HUES48 (cell line): ENCODE measurements around the gene ALPI.

ENCODE experiments used
- H3K27ac ChIP-seq: one replicate; pipeline ENCODE4 v1.7.0; 2013; ENCODE audit warnings: low read depth, low read length, inconsistent platforms
- H3K27me3 ChIP-seq: 2 replicates; pipeline ENCODE4 v1.6.1; 2013; ENCODE audit warnings: mild to moderate bottlenecking, low read length; ENCODE audit not compliant: control insufficient read depth, insufficient read depth
- H3K36me3 ChIP-seq: 2 replicates; pipeline ENCODE4 v1.6.1; 2013; ENCODE audit warnings: low read length; ENCODE audit not compliant: control insufficient read depth, insufficient read depth
- H3K4me1 ChIP-seq: 2 replicates; pipeline ENCODE4 v1.6.1; 2013; ENCODE audit warnings: mild to moderate bottlenecking, low read length; ENCODE audit not compliant: control insufficient read depth, insufficient read depth
- H3K4me3 ChIP-seq: 2 replicates; pipeline ENCODE4 v1.5.1; 2013; ENCODE audit warnings: mild to moderate bottlenecking, low read depth, low read length
- H3K9ac ChIP-seq: 2 replicates; pipeline ENCODE4 v1.6.1; 2013; ENCODE audit warnings: mild to moderate bottlenecking, low read depth, low read length, moderate library complexity
- H3K9me3 ChIP-seq: 2 replicates; pipeline ENCODE4 v1.6.1; 2013; ENCODE audit warnings: low read length; ENCODE audit not compliant: control insufficient read depth, insufficient read depth

The ALPI gene

GRCh38 chr2:232456296-232457120, 555 bp downstream of the ALPI start:
- no peaks in the 10 kb centered on the region for H3K9me3 ChIP-seq
- H3K36me3 ChIP-seq: no peaks in the 10 kb centered on the region
- no peak overlapping the region for H3K4me3 ChIP-seq
- H3K4me1 ChIP-seq: no peaks in the 10 kb centered on the region
- H3K27ac ChIP-seq: no peak overlapping the region
- H3K9ac ChIP-seq: no peak overlapping the region
- H3K27me3 ChIP-seq: no peaks in the 10 kb centered on the region

GRCh38 chr2:232457121-232458011, 1.4 kb downstream of the ALPI start:
- Histone ChIP-seq H3K4me3 (no peak overlapping the region), H3K36me3 (no peaks in the 10 kb centered on the region), H3K4me1 (no peaks in the 10 kb centered on the region), H3K9ac (no peak overlapping the region), H3K27me3 (no peaks in the 10 kb centered on the region), H3K9me3 (no peaks in the 10 kb centered on the region), H3K27ac (no peak overlapping the region)

- Histone ChIP-seq H3K4me3 (no peak overlapping the region), H3K4me1 (no peaks in the 10 kb centered on the region), H3K36me3 (no peaks in the 10 kb centered on the region)
These were observed 2.2 kb downstream of the ALPI start for GRCh38 chr2:232458051-232458660.

GRCh38 chr2:232458661-232459418, 2.9 kb downstream of the ALPI start:
- no peak overlapping the region for H3K9ac ChIP-seq
- no peaks in the 10 kb centered on the region for H3K9me3 ChIP-seq
- H3K4me3 ChIP-seq: no peak overlapping the region
- H3K27ac ChIP-seq: no peak overlapping the region
- no peaks in the 10 kb centered on the region for H3K36me3 ChIP-seq
- no peaks in the 10 kb centered on the region for H3K27me3 ChIP-seq
- H3K4me1 ChIP-seq: no peaks in the 10 kb centered on the region

More at GRCh38 chr2:232458051-232458660, 2.2 kb downstream of the ALPI start:
- Histone ChIP-seq H3K27me3 (no peaks in the 10 kb centered on the region), H3K9ac (no peak overlapping the region), H3K27ac (no peak overlapping the region), H3K9me3 (no peaks in the 10 kb centered on the region)

- H3K36me3 ChIP-seq: no peaks in the 10 kb centered on the region
These were observed 3.6 kb downstream of the ALPI start for GRCh38 chr2:232459419-232460035.

GRCh38 chr2:232460171-232460570, 4.2 kb downstream of the ALPI start:
- Histone ChIP-seq H3K9ac (no peak overlapping the region), H3K4me1 (no peaks in the 10 kb centered on the region), H3K4me3 (no peak overlapping the region), H3K36me3 (no peaks in the 10 kb centered on the region), H3K9me3 (no peaks in the 10 kb centered on the region), H3K27me3 (no peaks in the 10 kb centered on the region), H3K27ac (no peak overlapping the region)

More at GRCh38 chr2:232459419-232460035, 3.6 kb downstream of the ALPI start:
- Histone ChIP-seq H3K9ac (no peak overlapping the region), H3K4me3 (no peak overlapping the region), H3K9me3 (no peaks in the 10 kb centered on the region), H3K27me3 (no peaks in the 10 kb centered on the region), H3K4me1 (no peaks in the 10 kb centered on the region), H3K27ac (no peak overlapping the region)

- no peaks in the 10 kb centered on the region for H3K9me3 ChIP-seq
- no peak overlapping the region for H3K9ac ChIP-seq
These were observed 8.0 kb downstream of the ALPI start for GRCh38 chr2:232463701-232464543.

GRCh38 chr2:232464544-232464885, 8.6 kb downstream of the ALPI start:
- Histone ChIP-seq H3K4me3 (no peak overlapping the region), H3K27me3 (no peaks in the 10 kb centered on the region), H3K9me3 (no peaks in the 10 kb centered on the region), H3K27ac (no peak overlapping the region), H3K36me3 (no peaks in the 10 kb centered on the region), H3K4me1 (no peaks in the 10 kb centered on the region), H3K9ac (no peak overlapping the region)

More at GRCh38 chr2:232463701-232464543, 8.0 kb downstream of the ALPI start:
- Histone ChIP-seq H3K27me3 (no peaks in the 10 kb centered on the region), H3K36me3 (no peaks in the 10 kb centered on the region), H3K4me3 (no peak overlapping the region), H3K27ac (no peak overlapping the region), H3K4me1 (no peaks in the 10 kb centered on the region)

GRCh38 chr2:232465061-232465460, 9.1 kb downstream of the ALPI start:
- no peaks in the 10 kb centered on the region for H3K27me3 ChIP-seq
- no peaks in the 10 kb centered on the region for H3K9me3 ChIP-seq
- no peak overlapping the region for H3K9ac ChIP-seq
- H3K36me3 ChIP-seq: no peaks in the 10 kb centered on the region
- no peaks in the 10 kb centered on the region for H3K4me1 ChIP-seq
- H3K27ac ChIP-seq: no peak overlapping the region
- H3K4me3 ChIP-seq: no peak overlapping the region
